Measurements from ENCODE around the gene AP1G2. TPM values are rescaled to one million over a fixed set of nuclear protein-coding genes. Genes with fewer than 3 reads are reported as not detected.

Gene AP1G2
- total and polyA plus RNA-seq, 2 of the 13 experiments (the other 11 are each of a cell fraction or from before 2014, with no cell fraction given) = 96.9 to 611 TPM

- no peak for TF ChIP-seq ZBTB4 (CRISPR knock-in tag; IDR thresholded peaks at IDR 0.05; ENCODE audit: borderline replicate concordance)
- no peak for TF ChIP-seq TRIM24 (CRISPR knock-in tag; IDR thresholded peaks at IDR 0.05)
- no peak for TF ChIP-seq MATR3 (CRISPR knock-in tag; IDR thresholded peaks at IDR 0.05)
- TF ChIP-seq ZNF274 (CRISPR knock-in tag; IDR thresholded peaks at IDR 0.05) = 0 out of 2 replicates have a peak, but pooled peaks have one; percentile 55
- peak; percentile 99 for TF ChIP-seq PAXIP1 (CRISPR knock-in tag; conservative IDR thresholded peaks at IDR 0.05)
- TF ChIP-seq POLR2A (IDR thresholded peaks at IDR 0.05; ENCODE audit: insufficient read depth in 1 of 2, low read depth in 2 of 2, low read length in 2 of 2) = 0 out of 4 replicates have a peak, but pooled peaks have one; percentile 26 to 40
- no peak for TF ChIP-seq NR2F2 (IDR thresholded peaks at IDR 0.05; ENCODE audit: borderline replicate concordance, low read depth)
- TF ChIP-seq TBP (CRISPR knock-in tag; IDR thresholded peaks at IDR 0.05) = no peak
- TF ChIP-seq KDM4B (CRISPR knock-in tag; IDR thresholded peaks at IDR 0.05) = peak; percentile 76; the same call in 1 of the 2 replicates
- TF ChIP-seq SOX6 (IDR thresholded peaks at IDR 0.05) = no peak
- TF ChIP-seq SOX6 (CRISPR knock-in tag; IDR thresholded peaks at IDR 0.05) = peak; percentile 90
- no peak; the same call in 1 of the 2 replicates for TF ChIP-seq E2F1 (CRISPR knock-in tag; IDR thresholded peaks at IDR 0.05)
- no peak; the same call in 1 of the 2 replicates for TF ChIP-seq WIZ (CRISPR knock-in tag; IDR thresholded peaks at IDR 0.05)
- 0 out of 2 replicates have a peak, but pooled peaks have one; percentile 34 for TF ChIP-seq PBX2 (CRISPR knock-in tag; IDR thresholded peaks at IDR 0.05)
- TF ChIP-seq HMG20A (CRISPR knock-in tag; IDR thresholded peaks at IDR 0.05; ENCODE audit: borderline replicate concordance) = peak; percentile 87
- no peak; the same call in 1 of the 2 replicates for TF ChIP-seq ZNF616 (CRISPR knock-in tag; IDR thresholded peaks at IDR 0.05; ENCODE audit: low read depth)
- TF ChIP-seq CBFB (CRISPR knock-in tag; IDR thresholded peaks at IDR 0.05) = peak; percentile 50; the same call in 1 of the 2 replicates
Measured at GRCh38 chr14:23613242-23614070, 45.9 kb upstream of the AP1G2 start (continued).
